ENCODE results near the gene CPNE8.

Gene CPNE8

GRCh38 chr12:38713294-38713693 is 192.1 kb downstream of the CPNE8 start:
- DNase-seq = no peak

GRCh38 chr12:38711054-38711453 is 194.3 kb downstream of the CPNE8 start:
- DNase-seq = no peak

- DNase-seq = no peak
These were observed 196.9 kb downstream of the CPNE8 start for GRCh38 chr12:38708466-38708865.

DNA sequence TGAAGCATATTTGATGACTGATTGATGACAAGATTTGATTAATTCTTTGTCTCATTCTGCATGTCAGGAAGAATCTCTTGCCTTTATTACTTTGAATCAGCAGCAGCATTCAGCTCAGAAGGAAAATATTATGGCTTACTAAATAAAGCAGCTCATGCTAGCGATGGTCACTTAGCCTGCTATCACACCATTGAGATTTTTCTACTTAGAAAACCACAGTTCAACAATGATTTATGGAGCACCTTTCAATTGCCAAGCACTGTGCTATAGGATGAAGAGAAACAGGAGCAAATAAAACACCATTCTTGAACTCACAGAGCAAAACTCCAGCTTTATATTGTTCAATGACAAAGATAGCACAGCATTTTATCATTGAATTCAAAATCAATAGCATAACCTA is 197.7 kb downstream of the CPNE8 start:
- no peak for DNase-seq

GRCh38 chr12:38697289-38697688 is 208.1 kb downstream of the CPNE8 start:
- no peak for DNase-seq

GRCh38 chr12:38695057-38695456 is 210.3 kb downstream of the CPNE8 start:
- DNase-seq = no peak

DNA sequence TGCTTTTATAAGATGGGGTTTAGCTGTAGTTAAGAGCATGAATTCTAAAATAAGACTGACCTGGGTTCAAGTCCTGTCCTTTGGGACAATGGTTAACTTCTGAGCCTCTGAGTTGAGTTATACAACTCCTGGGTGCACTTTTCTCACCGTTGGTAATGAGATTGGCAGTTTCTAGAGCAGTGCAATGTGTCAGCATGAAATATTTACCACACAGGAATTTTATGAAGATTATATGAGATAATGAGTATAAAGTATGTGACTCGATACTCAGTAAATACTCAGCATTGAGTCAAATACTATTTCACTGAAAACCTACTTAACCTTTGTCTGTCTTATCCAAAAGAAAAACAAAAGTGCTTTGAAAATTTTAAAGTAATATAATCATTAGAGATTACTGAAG is 214.2 kb downstream of the CPNE8 start:
- no peak for DNase-seq

- DNase-seq = no peak
These were observed 214.7 kb downstream of the CPNE8 start for GRCh38 chr12:38690646-38691045.

GRCh38 chr12:38689704-38690103 is 215.7 kb downstream of the CPNE8 start:
- no peak for DNase-seq

- no peak for DNase-seq
These were observed 216.2 kb downstream of the CPNE8 start for GRCh38 chr12:38689195-38689594.

- no peak for DNase-seq
These were observed 222.9 kb downstream of the CPNE8 start for GRCh38 chr12:38682521-38682920.

DNA sequence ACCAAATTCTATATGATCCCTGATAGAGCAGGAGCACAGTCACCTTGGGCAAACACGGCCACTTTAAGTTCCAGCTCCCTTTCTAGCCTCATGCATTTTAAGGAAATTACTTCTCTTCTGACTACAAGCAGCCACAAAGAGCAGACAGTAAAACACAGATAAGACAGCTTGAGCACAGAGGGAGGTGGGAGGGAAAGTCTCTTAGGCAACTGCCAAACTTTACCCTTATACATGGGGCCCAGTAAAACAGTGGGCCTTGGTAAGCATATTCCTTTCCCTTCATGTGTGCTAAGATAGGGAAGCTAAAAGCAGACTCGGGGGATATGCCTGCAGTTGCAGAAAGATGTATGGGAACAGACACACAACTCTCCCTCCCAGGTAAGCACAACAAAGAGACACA is 235.9 kb downstream of the CPNE8 start:
- peak; percentile 88 for DNase-seq

- no peak for DNase-seq
These were observed 236.3 kb downstream of the CPNE8 start for GRCh38 chr12:38669081-38669480.

DNA sequence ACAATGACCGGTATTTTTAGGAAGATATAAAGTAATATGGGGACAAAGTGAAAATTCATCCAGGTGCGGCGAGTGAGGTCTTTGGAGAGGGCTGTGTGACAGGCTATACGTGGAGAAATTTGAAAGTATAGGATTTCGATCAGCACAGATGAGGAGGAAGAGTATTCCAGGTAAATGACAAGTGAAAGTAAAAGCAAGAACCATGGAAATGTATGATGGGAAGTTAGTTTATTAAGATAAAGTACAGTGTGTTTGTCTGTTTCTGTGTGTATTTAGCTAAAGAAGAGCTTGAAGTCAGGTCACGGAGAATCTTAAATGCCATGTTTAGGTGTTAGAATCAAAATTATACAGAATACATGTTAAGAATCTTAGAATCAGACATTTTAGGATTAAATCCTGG is 239.0 kb downstream of the CPNE8 start:
- DNase-seq = no peak

GRCh38 chr12:38664661-38665269 is 240.6 kb downstream of the CPNE8 start:
- peak; percentile 9 for DNase-seq

GRCh38 chr12:38662829-38663228 is 242.6 kb downstream of the CPNE8 start:
- DNase-seq = peak; percentile 44

DNA sequence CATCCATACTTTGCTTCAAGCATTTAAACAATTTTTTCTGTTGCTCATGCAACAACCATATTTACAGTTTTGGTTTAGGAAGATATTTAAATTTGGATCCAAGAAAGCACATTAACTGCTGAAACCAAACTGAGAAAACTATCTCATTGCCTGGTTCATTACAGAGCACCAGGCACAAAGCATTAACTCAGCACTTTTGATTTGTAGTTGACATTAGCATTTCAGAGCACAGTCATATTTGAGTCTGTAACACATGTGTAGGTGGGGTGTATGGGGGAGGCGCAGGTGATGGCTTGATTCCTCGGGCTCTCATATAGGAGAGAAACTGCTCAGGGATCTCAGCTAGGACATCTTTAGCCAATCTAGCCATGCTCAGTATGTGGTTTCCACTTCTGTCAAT is 251.7 kb downstream of the CPNE8 start:
- no peak for DNase-seq

- DNase-seq = no peak
These were observed 256.6 kb downstream of the CPNE8 start for GRCh38 chr12:38648813-38649212.

DNA sequence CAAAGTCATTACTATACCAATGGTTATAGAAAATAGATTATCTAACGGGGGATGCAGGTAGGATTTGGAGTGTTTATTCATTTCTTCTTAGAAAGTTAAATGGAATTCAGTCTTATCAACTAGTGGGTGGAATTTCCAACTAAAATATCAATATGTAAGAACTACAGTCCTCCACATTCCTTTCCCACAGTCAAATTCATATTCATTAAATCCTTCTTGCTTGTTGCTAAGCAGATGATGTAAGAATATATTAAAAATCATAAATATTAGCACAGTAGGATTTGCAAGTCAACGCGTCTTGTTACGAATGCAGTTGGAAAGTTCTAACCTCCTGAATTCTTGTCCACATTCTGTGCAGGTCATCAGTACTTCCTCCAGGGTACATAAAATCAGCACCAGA is 259.2 kb downstream of the CPNE8 start:
- DNase-seq = no peak

- DNase-seq = no peak
These were observed 265.8 kb downstream of the CPNE8 start for GRCh38 chr12:38639625-38640024.

DNA sequence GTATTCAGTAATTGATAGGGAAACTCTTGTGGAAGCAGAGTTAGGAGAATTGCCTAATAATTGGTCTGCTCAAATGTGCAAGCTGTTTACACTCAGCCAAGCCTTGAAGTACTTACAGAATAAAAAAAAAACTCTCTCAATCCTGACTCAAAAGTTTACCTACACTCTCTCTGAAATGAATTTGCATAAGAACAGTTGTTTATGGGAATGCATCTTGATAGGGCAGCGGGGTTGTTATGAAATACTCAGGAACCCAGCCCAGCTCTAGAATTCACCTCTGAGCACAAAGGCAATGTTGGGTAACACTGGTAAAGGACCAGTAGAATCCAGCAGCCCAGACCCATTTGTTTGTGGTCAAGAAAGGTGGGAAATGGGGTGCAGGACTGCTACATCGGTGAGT is 267.0 kb downstream of the CPNE8 start:
- DNase-seq = no peak

GRCh38 chr12:38633511-38633910 is 271.9 kb downstream of the CPNE8 start:
- DNase-seq = no peak

DNA sequence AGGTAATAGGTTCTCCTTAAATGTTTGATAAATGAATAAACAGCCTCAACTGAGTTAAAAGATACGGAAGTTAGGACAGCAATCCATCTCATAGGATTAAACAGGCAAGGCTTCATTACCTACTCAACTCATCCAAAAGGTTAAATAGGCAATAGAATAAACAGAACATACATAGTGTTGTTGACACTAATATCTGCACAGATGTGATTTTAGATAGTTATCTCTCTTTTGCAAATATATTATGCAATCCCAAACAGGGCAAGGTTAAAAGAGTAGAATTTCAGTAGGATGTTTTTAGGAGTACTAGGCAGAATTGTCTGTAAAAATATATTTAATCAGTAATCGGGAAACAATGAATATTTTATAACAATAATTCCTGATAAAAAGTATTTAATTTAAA is 276.3 kb downstream of the CPNE8 start:
- no peak for DNase-seq

DNA sequence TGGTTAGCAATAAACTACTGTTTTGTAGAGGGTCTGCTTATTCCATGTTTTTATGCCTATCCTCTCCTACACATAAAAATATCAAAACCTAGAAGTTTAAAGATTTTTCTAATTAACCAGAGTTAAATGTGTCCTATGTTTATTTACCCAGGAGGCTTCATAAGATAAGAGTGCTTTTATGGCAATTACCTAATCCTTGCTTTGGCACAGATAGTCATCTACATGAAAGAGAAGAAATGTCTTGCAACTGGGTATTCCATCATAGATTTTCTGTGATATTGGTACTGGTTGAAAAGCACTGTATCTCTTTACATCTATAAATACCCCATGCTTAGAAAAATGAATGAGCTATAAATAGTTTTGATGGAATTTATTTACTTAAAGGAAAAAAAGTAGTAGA is 277.1 kb downstream of the CPNE8 start:
- DNase-seq = no peak

- no peak for DNase-seq
These were observed 280.1 kb downstream of the CPNE8 start for GRCh38 chr12:38625306-38625705.

- no peak for DNase-seq
These were observed 291.2 kb downstream of the CPNE8 start for GRCh38 chr12:38614171-38614570.
